Kidney epithelial cell (primary cell): Measurements from ENCODE around the gene PGS1. TPM values are rescaled to one million over a fixed set of nuclear protein-coding genes. Genes with fewer than 3 reads are reported as not detected.

Experiments used
- DNase-seq: peaks from one replicate; pipeline ENCODE4 v3.0.0-alpha.2; 2010; ENCODE audit warnings: low read depth
- H3K27me3 ChIP-seq: 2 replicates; pipeline ENCODE4 v1.6.0; 2011; ENCODE audit warnings: low read length; ENCODE audit not compliant: control insufficient read depth, insufficient read depth
- H3K36me3 ChIP-seq: 2 replicates; pipeline ENCODE4 v1.5.1; 2011; ENCODE audit warnings: low read length; ENCODE audit not compliant: control insufficient read depth, insufficient read depth
- H3K4me3 ChIP-seq: 2 replicates; pipeline ENCODE4 v1.5.1; 2011; ENCODE audit warnings: low read depth, mild to moderate bottlenecking, control low read depth, low read length
- CTCF ChIP-seq: IDR thresholded peaks from 2 replicates; pipeline ENCODE4 v1.5.1; 2011; ENCODE audit warnings: mild to moderate bottlenecking, moderate library complexity, low read length, control low read depth, inconsistent platforms; ENCODE audit not compliant: insufficient read depth, poor library complexity, severe bottlenecking
- total RNA-seq: library from RNA; depleted of rRNA; stranded (reverse); fragments of >200 nt; gene quantifications from 2 replicates; pipeline ENCODE4 v1.2.3, GENCODE V29; 2015

PGS1 gene
- total RNA-seq, 1 donor from 2014 or later = 34.5 TPM

GRCh38 chr17:78469443-78469842 is 91.0 kb downstream of the PGS1 start:
- peaks cover 5% of the 10 kb centered on the region for H3K27me3 ChIP-seq
- no peaks in the 10 kb centered on the region for H3K36me3 ChIP-seq
- H3K4me3 ChIP-seq = no peak overlapping the region
- DNase-seq = no peak
- TF ChIP-seq CTCF = no peak

- TF ChIP-seq CTCF = no peak
- Histone ChIP-seq H3K36me3 (no peaks in the 10 kb centered on the region), H3K27me3 (peaks cover 17% of the 10 kb centered on the region), H3K4me3 (no peak overlapping the region)
- no peak for DNase-seq
Measured at GRCh38 chr17:78471635-78472034, 93.2 kb downstream of the PGS1 start.

- no peak for TF ChIP-seq CTCF
- no peak overlapping the region for H3K4me3 ChIP-seq
- DNase-seq = no peak
- H3K36me3 ChIP-seq = no peaks in the 10 kb centered on the region
- H3K27me3 ChIP-seq = peaks cover 17% of the 10 kb centered on the region
Measured at GRCh38 chr17:78472035-78472905, 93.8 kb downstream of the PGS1 start.

- Histone ChIP-seq H3K36me3 (no peaks in the 10 kb centered on the region), H3K4me3 (no peak overlapping the region), H3K27me3 (peaks cover 17% of the 10 kb centered on the region)
- no peak for TF ChIP-seq CTCF
- no peak for DNase-seq
Measured at GRCh38 chr17:78473951-78474613, 95.6 kb downstream of the PGS1 start.

Other genes with a start within 250 kb of the PGS1 start
- 88.7 and 127 TPM in 2 replicates for gene TMC6, start 249.9 kb upstream of the PGS1 start, total RNA-seq
- gene TMC8, start 247.9 kb upstream of the PGS1 start, total RNA-seq = 5.5 and 6.4 TPM in 2 replicates
- gene C17orf99, start 232.3 kb upstream of the PGS1 start, total RNA-seq = not detected in 2 replicates
- 85.7 and 144 TPM in 2 replicates for gene SYNGR2, start 210.1 kb upstream of the PGS1 start, total RNA-seq
- gene TK1, start 191.6 kb upstream of the PGS1 start, total RNA-seq = 15.0 and 21.1 TPM in 2 replicates
- 38.1 and 49.7 TPM in 2 replicates for gene AFMID, start 191.3 kb upstream of the PGS1 start, total RNA-seq
- 7.2 and 8.6 TPM in 2 replicates for gene BIRC5, start 164.4 kb upstream of the PGS1 start, total RNA-seq
- gene TMEM235, start 147.0 kb upstream of the PGS1 start, total RNA-seq = not detected in 2 replicates
- 36.0 and 39.2 TPM in 2 replicates for gene SOCS3, start 18.6 kb upstream of the PGS1 start, total RNA-seq
- 0.25 and 1.8 TPM in 2 replicates for gene DNAH17, start 198.7 kb downstream of the PGS1 start, total RNA-seq